Subcutaneous abdominal adipose tissue (tissue), 5 donors: Measurements from ENCODE around the gene TSPAN18.

Experiments
- H3K27ac ChIP-seq: one replicate; pipeline ENCODE4 v1.7.0; 2013; ENCODE audit warnings: low read depth, mild to moderate bottlenecking, inconsistent platforms, low read length, moderate library complexity
- H3K27me3 ChIP-seq, 5 donors: one replicate each; pipeline ENCODE4 v1.7.0; 2013; ENCODE audit warnings: low read length in 5 of 5, inconsistent platforms in 1 of 5; ENCODE audit not compliant: control insufficient read depth in 5 of 5, insufficient read depth in 4 of 5
- H3K36me3 ChIP-seq, 5 donors: one replicate each; pipeline ENCODE4 v1.7.0; 2013; ENCODE audit warnings: low read length in 5 of 5; ENCODE audit not compliant: control insufficient read depth in 5 of 5, insufficient read depth in 5 of 5
- H3K4me1 ChIP-seq, 5 donors: one replicate each; pipeline ENCODE4 v1.7.0; 2013; ENCODE audit warnings: low read length in 5 of 5, mild to moderate bottlenecking in 3 of 5, moderate library complexity in 1 of 5; ENCODE audit not compliant: control insufficient read depth in 5 of 5, insufficient read depth in 5 of 5
- H3K4me3 ChIP-seq, 5 donors: one replicate each; pipeline ENCODE4 v1.7.0; 2013; ENCODE audit warnings: low read length in 5 of 5, low read depth in 1 of 5
- H3K9ac ChIP-seq, 5 donors: one replicate each; pipeline ENCODE4 v1.7.0; 2013; ENCODE audit warnings: low read length in 5 of 5, mild to moderate bottlenecking in 4 of 5, moderate library complexity in 3 of 5
- H3K9me3 ChIP-seq, 5 donors: one replicate each; pipeline ENCODE4 v1.7.0; 2013; ENCODE audit warnings: low read length in 5 of 5; ENCODE audit not compliant: control insufficient read depth in 5 of 5
- donor health status: healthy.
- donor health status: healthy.
- donor health status: healthy.
- donor health status: healthy.
- donor health status: healthy.

TSPAN18 gene

DNA sequence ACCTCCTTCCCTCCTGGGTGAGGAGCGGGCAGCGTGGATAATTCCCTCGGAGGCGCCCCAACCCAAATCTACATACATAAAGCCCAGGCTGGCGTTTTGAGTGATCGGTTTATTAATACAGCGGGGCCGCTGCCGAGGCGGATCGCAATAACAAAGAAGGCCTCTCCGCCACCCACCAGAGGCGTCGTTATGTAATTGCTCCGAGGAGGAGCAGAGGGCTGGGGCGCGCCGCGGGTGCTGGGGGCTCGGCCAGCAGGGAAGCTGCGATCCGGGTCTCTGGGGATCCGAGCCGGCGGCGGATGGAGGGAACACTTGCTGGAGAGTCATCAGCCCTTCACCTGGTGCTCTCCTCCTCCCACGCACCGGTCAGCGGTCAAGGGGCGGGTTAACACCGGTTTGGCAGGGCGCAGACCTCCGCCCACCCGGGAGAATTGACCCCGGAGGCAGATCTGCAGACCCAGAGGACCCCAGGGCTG lies 230.3 kb downstream of the TSPAN18 start:
- H3K4me1 ChIP-seq, result peaks cover 4 to 33% (median 15%) of the 10 kb centered on the region in 5 donors
- H3K27ac ChIP-seq, result no peak overlapping the region
- H3K9me3 ChIP-seq, result no peaks in the 10 kb centered on the region
- H3K4me3 ChIP-seq, result no peak overlapping the region
- H3K36me3 ChIP-seq, result no peaks in the 10 kb centered on the region
- peaks cover 0 to 21% (median 0%) of the 10 kb centered on the region in 5 donors for H3K27me3 ChIP-seq
- H3K9ac ChIP-seq, result no peak overlapping the region

DNA sequence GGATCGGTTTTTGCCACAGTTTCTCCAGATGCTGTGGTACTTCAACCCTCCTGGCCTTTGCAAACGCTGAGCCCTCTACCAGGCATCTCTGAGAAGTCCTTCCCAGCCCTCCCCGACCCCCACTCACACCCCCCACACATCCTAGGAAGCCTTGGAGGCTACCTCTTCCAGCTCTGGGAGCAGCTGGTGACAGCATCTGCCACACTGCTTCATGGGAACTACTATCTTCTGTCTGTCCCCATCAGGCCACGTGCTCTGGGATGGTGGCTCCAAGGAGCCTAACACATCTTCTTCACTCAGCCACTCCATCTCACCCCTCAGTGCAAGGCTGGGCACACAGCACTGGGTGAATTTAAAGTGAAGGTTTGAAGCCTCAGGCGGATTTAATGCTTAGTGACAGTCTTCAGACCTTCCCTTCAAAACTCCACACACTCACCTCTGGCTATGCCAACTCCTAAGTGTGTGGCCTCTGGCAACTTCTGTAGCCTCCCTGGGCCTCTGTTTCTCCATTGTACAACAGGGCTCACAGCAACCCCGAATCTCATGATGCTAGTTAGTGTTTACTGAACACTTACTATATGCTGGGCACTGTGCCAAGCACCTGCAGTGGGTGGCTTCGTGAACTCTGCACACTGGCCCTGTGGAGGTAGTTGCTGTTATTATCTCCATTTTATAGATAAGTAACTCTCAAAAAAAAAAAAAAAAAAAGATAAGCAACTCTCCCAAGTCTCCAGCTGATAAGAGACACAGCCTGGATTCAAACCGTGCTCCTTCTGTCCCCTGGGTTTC lies 231.2 kb downstream of the TSPAN18 start:
- H3K9me3 ChIP-seq, result no peaks in the 10 kb centered on the region
- H3K4me1 ChIP-seq, result peaks cover 4 to 33% (median 15%) of the 10 kb centered on the region in 5 donors
- H3K27me3 ChIP-seq, result peaks cover 0 to 21% (median 0%) of the 10 kb centered on the region in 5 donors
- H3K9ac ChIP-seq, result no peak overlapping the region
- H3K27ac ChIP-seq, result no peak overlapping the region
- H3K4me3 ChIP-seq, result no peak overlapping the region
- H3K36me3 ChIP-seq, result no peaks in the 10 kb centered on the region

DNA sequence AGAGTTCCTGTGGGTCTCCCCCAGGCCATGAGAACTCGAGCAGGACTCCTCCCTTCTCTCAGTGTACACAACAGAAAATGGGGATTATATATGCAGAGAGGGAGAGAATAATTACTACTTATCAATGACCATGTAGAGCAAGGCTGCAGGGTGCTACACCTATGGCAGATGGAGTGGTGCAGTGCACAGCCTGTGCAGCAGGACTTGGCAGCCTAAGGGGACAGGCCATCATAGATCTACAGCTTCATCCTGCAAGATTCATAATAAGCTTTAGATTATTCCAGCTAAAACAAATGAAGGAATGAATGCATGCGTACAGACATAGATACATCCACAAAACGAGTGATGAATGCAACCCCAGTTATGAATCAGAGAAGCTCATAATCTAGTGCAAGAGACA lies 232.3 kb downstream of the TSPAN18 start:
- Histone ChIP-seq H3K4me3 (no peak overlapping the region), H3K36me3 (no peaks in the 10 kb centered on the region), H3K27ac (no peak overlapping the region), H3K4me1 (peaks cover 4 to 33% (median 15%) of the 10 kb centered on the region in 5 donors), H3K9me3 (no peaks in the 10 kb centered on the region), H3K27me3 (peaks cover 0 to 21% (median 0%) of the 10 kb centered on the region in 5 donors), H3K9ac (no peak overlapping the region)

DNA sequence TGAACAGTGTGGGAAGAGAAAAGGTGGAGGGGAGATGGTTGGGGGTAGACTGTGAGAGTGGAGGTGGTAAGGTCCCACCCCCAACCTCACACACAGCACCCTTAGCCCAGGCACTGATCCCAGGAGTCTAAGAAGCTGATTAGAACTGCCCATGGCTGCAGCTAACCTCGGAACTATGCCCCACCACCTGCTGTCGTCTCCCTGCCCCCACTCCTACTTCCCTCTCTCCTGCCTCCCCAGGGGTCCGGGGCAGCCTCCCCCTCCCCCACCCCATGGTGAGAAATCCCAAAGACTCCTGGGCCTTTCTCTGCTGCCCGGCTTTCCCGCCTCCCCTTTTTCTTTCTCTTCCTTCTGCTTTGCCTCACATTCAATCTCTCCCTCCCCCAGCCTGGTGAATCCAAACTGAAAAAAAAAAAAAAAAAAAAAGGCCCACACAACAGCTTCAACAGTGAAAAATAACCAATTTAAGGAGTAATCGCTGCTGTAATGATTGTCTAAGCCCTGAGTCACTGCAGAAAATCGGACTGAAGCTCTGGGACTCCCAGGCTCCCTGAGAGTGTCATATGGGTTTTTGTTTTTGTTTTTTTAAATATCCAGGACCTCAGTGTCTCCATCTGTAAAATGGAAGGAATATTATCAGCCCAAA lies 233.6 kb downstream of the TSPAN18 start:
- Histone ChIP-seq H3K27ac (no peak overlapping the region), H3K27me3 (peaks cover 0 to 18% (median 0%) of the 10 kb centered on the region in 5 donors), H3K9ac (no peak overlapping the region), H3K36me3 (no peaks in the 10 kb centered on the region), H3K4me3 (no peak overlapping the region), H3K9me3 (no peaks in the 10 kb centered on the region), H3K4me1 (peaks cover 3 to 20% (median 6%) of the 10 kb centered on the region in 5 donors)

DNA sequence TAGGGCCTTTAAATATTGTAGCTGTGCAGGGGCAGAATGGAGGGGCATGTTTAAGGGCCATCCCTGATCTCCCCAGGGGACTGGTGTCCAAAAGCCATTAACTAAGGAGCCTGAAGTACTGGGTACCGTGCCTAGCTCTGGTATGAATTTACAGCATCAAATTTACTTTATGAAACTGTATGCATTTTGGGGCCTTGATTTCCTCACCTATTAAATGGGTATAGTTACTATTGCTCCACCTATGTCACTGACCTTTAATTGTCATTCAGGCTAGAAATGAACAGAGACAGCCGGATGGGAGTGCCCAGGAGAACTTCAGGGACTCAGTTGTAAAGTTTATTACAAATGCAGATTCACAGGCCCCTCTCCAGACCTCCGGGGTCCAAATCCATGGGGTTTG lies 235.7 kb downstream of the TSPAN18 start:
- H3K27ac ChIP-seq, result no peak overlapping the region
- no peaks in the 10 kb centered on the region for H3K9me3 ChIP-seq
- no peak overlapping the region for H3K4me3 ChIP-seq
- H3K4me1 ChIP-seq, result no peaks in the 10 kb centered on the region
- peaks cover 0 to 4% (median 0%) of the 10 kb centered on the region in 5 donors for H3K27me3 ChIP-seq
- no peak overlapping the region for H3K9ac ChIP-seq
- no peaks in the 10 kb centered on the region for H3K36me3 ChIP-seq

DNA sequence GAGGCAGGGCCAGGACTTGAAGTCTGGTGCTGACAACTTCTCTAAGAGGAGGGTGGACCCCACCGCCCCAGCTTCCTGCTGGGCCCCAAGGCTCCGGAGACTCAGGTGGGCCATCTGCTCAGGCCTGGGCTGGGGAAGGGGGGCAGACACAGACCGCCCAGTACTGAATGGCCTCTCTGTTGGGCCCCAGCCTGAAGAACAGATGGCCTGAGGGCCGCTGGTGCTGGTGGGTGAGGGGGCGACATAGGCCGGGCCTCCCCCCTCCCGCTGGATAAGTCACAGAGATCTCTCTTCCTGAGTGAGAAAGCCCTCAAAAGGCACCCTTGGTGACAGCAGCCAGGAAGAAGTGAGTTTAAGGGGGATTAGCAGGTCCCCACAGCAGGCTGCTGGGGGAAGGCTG lies 236.4 kb downstream of the TSPAN18 start:
- Histone ChIP-seq H3K9me3 (no peaks in the 10 kb centered on the region), H3K27me3 (peaks cover 0 to 4% (median 0%) of the 10 kb centered on the region in 5 donors), H3K4me3 (no peak overlapping the region), H3K27ac (no peak overlapping the region), H3K36me3 (no peaks in the 10 kb centered on the region), H3K9ac (no peak overlapping the region), H3K4me1 (no peaks in the 10 kb centered on the region)

DNA sequence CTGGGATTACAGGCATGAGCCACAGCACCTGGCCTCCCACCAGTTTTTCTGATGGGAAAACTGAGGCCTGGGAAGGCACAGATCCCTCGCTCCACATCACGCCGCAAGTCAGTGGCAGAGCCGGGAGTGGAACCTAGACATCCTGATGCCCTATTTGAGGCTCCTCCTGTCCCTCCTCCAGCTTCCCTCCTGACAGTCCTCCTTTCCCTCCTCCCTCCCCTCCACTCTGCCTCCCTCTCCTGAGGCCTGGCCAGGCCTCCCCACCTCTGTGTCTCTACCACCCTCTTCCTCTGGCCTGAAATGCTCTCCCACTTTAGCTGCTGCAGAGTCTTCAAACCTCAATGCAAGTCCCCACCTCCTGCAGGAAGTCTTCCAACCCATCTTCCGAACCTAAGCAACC lies 237.2 kb downstream of the TSPAN18 start:
- H3K9ac ChIP-seq, result no peak overlapping the region
- H3K9me3 ChIP-seq, result no peaks in the 10 kb centered on the region
- no peaks in the 10 kb centered on the region for H3K4me1 ChIP-seq
- no peaks in the 10 kb centered on the region for H3K36me3 ChIP-seq
- H3K4me3 ChIP-seq, result no peak overlapping the region
- H3K27me3 ChIP-seq, result peaks cover 0 to 4% (median 0%) of the 10 kb centered on the region in 5 donors
- no peak overlapping the region for H3K27ac ChIP-seq

DNA sequence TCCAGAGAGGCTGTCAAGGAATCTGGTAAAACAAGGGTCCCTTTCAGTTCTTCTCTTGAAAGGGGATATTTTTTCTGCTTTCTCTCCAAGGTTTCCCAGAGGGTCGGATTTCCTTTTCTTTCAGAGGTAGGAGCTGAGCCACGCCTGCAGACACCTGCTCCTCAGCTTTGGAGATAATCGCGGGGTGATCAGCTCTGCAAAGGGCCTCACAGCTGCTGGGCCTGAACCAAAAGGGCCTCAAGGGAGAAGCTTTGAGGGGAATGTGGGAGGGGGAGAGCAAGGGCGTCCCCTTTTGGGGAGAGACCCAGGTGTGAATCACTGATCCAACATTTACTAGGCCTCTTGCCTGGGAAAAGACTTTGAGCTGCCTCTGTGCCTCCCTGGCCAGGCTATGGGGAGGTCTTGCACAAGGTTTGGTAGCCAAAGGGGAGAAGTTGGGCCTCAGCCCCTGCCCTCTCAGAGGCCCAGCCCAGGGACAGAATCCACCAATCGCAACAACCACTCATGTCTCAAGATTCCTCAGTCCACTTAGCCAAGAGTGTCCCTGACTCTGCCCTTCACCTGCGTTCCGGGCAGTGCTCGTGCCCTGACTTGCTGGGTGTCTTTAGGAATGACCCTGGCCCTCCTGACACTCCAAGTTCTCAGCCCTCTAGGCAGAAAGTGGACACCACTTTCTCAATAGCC lies 237.9 kb downstream of the TSPAN18 start:
- H3K4me1 ChIP-seq, result no peaks in the 10 kb centered on the region
- no peaks in the 10 kb centered on the region for H3K9me3 ChIP-seq
- H3K27me3 ChIP-seq, result peaks cover 0 to 4% (median 0%) of the 10 kb centered on the region in 5 donors
- no peak overlapping the region for H3K27ac ChIP-seq
- H3K9ac ChIP-seq, result no peak overlapping the region
- H3K4me3 ChIP-seq, result no peak overlapping the region
- H3K36me3 ChIP-seq, result no peaks in the 10 kb centered on the region

DNA sequence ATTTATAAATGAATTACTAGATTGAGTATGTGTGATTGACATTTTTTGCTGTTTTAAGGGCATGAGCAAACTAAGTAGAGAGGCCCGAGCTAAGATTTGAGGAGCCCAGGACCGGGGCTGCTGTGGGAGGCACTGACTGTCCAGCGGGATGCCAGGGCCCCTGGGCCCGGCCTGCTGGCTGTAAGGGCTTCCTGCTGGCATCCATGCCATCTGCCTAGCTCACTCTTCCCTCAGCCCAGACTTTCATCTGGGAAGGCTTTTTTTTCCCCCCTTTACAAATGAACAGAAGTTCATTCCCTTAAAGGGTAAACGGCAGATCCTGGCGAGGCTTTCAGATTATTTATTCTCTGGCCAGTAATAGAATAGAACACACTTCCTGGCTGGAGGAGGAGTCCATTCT lies 239.9 kb downstream of the TSPAN18 start:
- Histone ChIP-seq H3K4me3 (no peak overlapping the region), H3K27ac (no peak overlapping the region), H3K36me3 (no peaks in the 10 kb centered on the region), H3K9me3 (no peaks in the 10 kb centered on the region), H3K9ac (no peak overlapping the region), H3K27me3 (no peaks in the 10 kb centered on the region), H3K4me1 (no peaks in the 10 kb centered on the region)
